ENCODE measurements around the gene CBY3.
"Not testable (repeated sequence)": the region's sequence is repeated elsewhere in the genome, so short reads cannot be mapped to it uniquely, and the experiment has no call there.

The CBY3 gene

DNA sequence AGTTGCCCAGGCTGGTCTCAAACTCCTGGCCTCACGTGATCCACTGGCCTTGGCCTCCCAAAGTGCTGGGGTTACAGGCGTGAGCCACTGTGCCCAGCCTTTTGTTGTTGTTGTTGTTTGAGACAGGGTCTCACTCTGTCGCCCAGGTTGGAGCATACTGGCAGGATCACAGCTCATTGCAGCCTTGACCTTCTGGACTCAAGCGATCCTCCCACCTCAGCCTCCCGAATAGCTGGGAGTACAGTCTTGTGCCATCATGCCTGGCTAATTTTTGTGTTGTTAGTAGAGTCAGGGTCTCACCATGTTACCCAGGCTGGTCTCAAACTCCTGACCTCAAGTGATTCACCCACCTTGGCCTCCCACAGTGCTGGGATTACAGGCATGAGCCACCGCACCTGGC is 19.2 kb downstream of the CBY3 start:
- not testable (repeated sequence) for DNase-seq

DNA sequence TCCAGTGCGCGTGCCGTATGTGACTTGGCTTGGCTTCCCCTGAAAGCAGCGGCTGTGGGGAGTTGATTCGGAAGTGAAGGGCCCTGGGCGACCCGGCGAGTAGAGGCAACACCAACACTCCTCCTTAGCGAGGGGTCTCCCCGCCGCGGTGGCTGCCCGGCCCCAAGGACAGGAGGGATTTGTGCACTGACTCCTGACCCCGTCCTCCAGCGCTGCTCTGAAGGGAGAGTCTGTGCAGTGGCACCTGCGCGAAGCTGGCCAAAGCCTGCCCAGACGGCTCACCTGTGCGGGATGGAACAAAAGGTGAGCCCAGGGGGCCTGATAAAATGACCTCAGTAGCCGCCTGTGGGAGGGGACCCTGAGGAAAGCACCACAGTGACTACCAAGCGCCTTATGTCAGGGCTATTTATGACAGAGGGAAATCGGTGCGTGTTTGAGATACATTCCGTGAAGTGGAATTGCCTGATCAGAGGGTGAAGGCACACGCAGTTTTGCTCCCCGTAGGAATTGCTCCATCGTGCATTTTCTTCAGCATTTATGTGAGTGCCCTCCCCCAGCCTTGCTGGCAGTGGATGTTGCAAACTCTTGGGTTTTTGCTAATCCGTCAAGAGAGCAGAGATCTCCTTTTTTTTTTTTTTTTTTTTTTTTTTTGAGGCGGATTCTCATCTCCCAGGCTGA is 22.5 kb downstream of the CBY3 start:
- peak; percentile 30 for DNase-seq

DNA sequence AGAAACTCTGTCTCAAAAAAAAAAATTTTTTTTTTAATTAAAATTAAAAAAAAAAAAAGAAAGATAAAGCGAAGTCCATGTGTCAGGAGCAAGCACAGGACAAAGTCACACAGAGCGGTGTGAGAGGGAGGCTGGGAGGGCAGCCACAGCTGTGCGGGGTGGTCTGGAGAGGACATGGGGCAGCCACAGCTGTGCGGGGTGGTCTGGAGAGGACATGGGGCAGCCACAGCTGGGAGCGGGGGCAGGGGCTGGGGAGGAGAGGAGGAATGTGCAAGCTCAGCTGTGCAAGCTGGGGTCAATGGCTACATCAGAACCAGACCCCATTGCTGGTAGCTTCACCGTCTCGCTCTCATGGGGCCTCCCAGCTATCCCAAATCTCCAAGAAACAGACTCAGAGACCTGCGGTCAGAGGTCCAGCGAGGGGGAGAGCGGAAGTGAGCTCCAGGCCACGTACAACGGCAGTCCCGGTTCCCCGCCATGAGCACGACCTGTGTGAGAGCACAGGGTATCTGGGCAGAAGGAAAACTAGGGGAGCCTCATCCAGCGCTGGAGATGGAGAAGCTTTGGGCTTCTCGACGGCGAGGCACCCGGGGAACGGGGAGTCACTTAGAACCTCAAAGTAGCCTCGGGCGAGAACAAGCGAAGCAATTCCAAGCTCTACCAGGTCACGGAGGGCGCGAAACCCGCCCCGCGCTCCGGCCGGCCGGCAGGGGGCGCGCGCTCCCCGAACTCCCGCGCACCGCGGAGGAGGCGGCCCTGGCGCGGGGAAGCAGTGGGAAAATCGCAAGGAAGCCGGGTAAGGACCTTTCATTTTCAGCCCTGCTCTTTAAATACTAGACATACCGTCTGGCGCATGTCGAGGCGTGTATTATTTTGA is 23.3 kb downstream of the CBY3 start:
- not testable (repeated sequence) for DNase-seq

DNA sequence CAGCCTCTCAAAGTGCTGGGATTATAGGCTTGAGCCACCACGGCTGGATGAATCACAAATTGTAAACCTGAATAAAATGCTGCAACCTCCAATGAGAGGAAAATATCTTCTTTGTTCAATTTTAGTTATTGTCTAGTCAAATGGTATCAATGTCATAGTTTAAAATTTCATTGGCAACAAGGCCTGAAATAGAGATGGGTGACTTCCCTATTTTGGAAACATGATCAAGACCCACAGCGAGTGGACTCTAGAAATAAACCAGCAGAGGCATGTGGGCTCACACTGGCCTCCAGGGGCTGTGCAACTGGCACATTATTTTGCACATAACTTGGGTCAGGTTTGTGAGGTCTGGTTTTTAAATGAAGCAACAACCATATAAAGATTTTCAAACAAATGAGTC is 27.7 kb downstream of the CBY3 start:
- DNase-seq, result not testable (repeated sequence)

DNA sequence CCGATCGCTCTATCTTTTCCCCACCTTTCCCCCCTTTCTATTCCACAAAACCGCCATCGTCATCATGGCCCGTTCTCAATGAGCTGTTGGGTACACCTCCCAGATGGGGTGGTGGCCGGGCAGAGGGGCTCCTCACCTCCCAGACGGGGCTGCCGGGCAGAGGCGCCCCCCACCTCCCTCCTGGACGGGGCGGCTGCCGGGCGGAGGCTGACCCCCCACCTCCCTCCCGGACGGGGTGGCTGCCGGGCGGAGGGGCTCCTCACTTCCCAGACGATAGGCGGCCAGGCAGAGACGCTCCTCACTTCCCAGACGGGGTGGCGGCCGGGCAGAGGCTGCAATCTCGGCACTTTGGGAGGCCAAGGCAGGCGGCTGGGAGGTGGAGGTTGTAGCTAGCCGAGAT is 30.6 kb downstream of the CBY3 start:
- DNase-seq, result not testable (repeated sequence)

DNA sequence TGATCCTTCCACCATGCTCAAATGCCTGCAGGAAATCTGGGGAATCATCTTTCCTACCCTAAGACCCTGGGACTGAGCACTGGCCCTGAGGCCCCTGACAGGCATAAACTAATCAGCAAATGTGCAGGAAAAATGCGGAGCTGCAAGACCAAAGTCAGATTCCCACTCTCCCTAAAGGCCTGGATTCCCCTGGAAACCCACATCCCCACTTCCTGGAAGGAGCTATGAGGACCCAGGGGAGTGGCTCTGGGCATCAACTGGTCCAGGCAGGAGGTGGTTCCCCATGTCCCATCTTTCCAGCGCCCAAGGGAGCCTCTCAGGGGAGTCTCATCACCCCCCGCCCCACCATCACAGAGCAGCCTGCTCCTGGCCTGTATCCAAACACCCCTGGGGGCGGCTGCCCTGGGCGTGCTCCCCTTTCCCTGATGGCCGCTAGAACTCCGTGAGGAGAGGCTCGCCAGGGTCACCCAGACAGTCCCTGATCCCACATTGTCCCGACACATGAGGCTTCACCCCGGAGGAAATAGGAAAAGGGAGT is 31.6 kb downstream of the CBY3 start:
- not testable (repeated sequence) for DNase-seq

DNA sequence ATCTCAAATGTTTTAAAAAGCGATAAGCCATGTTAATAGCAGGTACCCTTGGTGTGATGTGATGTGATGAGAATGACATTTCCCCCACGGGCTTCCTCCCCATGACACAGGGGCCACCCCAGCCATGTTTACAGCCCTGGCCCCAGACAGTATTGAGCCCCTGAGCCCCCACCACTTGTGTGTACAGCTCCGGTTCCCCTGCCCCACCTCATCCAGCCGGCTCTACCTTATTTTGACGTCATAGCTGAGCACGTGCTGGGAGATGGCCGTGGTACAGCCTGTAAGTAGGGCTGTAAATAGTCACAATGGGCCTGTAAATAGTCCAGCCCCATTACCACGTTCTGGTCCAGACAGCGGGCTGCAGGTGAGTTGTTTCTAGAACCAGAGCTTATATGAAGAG is 32.4 kb downstream of the CBY3 start:
- no peak for DNase-seq

DNA sequence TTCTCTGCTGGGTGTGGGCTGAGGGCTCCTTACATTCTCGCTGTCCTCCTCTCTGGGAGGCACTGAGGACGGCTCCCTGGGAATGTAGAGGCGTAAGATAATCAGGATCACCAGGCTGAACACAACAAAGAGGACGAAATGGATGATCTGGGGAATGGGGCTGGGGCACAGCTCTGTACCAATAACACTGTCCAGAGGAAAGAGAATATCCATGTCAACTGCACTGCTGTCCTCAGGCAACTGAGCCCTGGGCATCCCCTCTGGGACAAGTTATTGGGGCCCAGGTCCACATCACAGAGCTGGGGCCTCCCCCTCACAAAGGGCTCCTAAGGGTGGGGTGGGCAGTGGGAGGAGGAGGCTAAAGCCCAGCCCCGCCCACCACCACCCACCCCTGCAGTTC is 36.1 kb downstream of the CBY3 start:
- DNase-seq, result not testable (repeated sequence)

DNA sequence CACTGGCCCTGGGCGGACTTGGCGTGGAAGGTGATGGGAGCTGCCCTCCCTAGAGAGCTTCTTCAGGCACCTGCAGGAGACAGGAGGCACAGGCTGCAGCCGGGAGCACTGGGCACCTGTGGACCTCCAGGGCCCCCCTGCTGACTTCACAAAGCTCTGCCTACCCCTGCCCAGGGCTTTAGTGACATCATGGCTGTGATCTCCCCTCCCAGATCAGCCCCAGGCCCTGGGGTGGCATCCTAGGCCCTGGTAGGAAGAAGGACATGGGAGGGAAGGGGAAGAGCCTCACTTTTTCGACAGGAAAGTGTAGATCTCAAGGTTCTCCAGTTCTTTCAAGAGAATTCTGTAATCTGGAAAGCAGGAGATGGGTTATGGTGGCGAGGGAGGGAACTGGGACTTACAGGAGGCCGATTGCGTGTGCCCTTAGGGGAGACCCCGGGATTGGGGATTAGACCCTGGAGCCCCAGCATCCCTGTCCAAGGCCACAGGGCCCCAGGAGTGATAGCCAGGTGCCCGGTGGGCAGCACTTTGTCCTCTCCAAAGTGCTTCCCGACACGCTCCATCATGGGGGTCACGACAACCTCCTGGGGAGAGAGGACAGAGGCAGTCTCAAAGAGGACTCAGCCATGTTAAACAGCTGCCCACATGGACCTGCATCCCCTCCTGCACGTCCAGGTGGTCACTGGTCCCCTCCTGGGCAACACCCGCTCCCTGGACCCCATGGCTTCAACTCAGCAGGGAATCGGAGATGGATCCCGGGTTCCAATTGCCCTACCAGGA is 37.5 kb downstream of the CBY3 start:
- DNase-seq, result not testable (repeated sequence)

DNA sequence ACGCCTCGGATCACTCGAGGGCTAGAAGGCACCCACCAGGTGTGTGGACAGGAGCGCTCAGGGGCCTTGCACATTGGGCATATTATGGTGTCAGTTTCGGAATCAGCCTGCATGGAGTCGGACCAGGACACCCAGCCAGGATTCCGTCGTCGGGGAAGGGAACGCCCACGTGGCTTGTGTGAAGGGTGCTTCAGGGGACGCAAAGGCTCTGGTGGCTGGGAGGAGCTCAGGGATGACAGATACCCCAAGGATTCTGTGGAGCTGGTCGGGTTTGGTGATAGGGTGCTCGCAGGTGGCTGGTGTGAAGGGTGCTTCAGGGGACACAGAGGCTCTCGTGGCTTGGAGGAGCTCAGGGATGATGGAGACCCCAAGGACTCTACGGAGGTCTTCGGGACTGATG is 38.2 kb downstream of the CBY3 start:
- not testable (repeated sequence) for DNase-seq

DNA sequence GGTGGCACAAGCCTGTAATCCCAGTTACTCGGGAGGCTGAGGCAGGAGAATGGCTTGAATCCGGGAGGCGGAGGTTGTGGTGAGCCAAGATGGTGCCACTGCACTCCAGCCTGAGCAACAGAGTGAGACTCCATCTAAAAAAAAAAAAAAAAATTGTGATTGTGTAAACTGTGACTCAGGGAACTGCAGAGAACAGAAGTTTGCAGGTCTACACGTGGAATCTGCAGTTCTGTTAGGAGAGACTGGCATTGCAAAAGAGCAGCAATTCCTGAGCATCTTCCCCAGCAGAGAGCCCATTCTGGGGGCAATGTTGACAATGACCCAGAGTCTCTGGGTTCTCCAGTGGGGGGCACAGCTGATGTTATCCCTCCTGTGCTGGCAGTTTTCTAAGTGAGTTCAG is 39.1 kb downstream of the CBY3 start:
- not testable (repeated sequence) for DNase-seq

DNA sequence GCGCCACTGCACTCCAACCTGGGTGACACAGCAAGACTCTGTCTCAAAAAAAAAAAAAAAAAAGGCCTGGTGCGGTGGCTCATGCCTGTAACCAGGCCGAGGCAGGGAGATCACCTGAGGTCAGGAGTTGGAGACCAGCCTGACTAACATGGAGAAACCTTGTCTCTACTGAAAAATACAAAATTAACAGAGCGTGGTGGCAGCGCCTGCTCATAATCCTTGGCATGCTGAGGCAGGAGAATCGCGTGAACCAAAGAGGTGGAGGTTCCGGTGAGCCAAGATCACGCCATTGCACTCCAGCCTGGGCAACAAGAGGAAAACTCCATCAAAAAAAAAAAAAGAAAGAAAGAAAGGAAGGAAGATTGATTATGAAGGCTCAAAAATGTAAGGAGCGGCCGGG is 41.5 kb downstream of the CBY3 start:
- DNase-seq, result not testable (repeated sequence)

DNA sequence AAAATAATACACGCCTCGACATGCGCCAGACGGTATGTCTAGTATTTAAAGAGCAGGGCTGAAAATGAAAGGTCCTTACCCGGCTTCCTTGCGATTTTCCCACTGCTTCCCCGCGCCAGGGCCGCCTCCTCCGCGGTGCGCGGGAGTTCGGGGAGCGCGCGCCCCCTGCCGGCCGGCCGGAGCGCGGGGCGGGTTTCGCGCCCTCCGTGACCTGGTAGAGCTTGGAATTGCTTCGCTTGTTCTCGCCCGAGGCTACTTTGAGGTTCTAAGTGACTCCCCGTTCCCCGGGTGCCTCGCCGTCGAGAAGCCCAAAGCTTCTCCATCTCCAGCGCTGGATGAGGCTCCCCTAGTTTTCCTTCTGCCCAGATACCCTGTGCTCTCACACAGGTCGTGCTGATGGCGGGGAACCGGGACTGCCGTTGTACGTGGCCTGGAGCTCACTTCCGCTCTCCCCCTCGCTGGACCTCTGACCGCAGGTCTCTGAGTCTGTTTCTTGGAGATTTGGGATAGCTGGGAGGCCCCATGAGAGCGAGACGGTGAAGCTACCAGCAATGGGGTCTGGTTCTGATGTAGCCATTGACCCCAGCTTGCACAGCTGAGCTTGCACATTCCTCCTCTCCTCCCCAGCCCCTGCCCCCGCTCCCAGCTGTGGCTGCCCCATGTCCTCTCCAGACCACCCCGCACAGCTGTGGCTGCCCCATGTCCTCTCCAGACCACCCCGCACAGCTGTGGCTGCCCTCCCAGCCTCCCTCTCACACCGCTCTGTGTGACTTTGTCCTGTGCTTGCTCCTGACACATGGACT is 46.3 kb downstream of the CBY3 start:
- DNase-seq, result not testable (repeated sequence)

DNA sequence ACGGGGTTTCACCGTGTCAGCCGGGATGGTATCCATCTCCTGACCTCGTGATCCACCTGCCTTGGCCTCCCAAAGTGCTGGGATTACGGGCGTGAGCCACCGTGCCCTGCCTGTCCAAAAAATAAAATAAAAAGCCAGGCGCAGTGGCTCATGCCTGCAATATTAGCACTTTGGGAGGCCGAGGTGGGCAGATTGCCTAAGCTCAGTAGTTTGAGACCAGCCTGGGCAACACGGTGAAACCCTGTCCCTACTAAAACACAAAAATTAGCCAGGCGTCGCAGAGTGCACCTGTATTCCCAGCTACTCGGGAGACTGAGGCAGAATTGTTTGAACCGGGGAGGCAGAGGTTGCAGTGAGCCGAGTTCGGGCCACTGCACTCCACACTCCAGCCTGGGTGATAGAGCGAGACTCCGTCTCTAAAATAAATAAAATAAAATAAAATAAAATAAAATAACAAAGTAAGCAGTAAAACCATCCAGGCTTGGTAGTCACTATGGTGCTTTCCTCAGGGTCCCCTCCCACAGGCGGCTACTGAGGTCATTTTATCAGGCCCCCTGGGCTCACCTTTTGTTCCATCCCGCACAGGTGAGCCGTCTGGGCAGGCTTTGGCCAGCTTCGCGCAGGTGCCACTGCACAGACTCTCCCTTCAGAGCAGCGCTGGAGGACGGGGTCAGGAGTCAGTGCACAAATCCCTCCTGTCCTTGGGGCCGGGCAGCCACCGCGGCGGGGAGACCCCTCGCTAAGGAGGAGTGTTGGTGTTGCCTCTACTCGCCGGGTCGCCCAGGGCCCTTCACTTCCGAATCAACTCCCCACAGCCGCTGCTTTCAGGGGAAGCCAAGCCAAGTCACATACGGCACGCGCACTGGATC is 47.1 kb downstream of the CBY3 start:
- DNase-seq, result not testable (repeated sequence)

All from femur (tissue), 1 donor.